NT2/D1 (cell line): ENCODE results near the gene GSG1L.

Experiments
- SUZ12 ChIP-seq: IDR thresholded peaks from 2 replicates; pipeline ENCODE4 v1.6.1; 2011; ENCODE audit not compliant: insufficient read length, insufficient read depth; ENCODE audit errors: extremely low read depth
- ZNF274 ChIP-seq: IDR thresholded peaks from 2 replicates; pipeline ENCODE4 v1.6.1; 2011; ENCODE audit warnings: mild to moderate bottlenecking, low read depth, low read length

- no peak for TF ChIP-seq ZNF274
- no peak for TF ChIP-seq SUZ12
These were observed 1.3 kb upstream of the GSG1L start for GRCh38 chr16:28064706-28065249.
